ENCODE data around the gene NEGR1.

NEGR1 gene

GRCh38 chr1:71488555-71489252 is 793.6 kb downstream of the NEGR1 start:
- in situ Hi-C loops (cut with MboI; ENCODE audit: low pct_unique_long_range_greater_than_20kb, low sequenced_read_pairs, unreplicated experiment): no loop called here

GRCh38 chr1:71473331-71473730 is 809.0 kb downstream of the NEGR1 start:
- no peak for DNase-seq (ENCODE audit: low spot score)
- in situ Hi-C loops (cut with MboI; ENCODE audit: low pct_unique_long_range_greater_than_20kb, low sequenced_read_pairs, unreplicated experiment): no loop called here
- TF ChIP-seq CTCF (IDR thresholded peaks at IDR 0.05; ENCODE audit: extremely low read depth, insufficient read depth, missing control alignments): no peak

More at GRCh38 chr1:71488555-71489252, 793.6 kb downstream of the NEGR1 start:
- DNase-seq (ENCODE audit: low spot score): no peak
- TF ChIP-seq CTCF (IDR thresholded peaks at IDR 0.05; ENCODE audit: extremely low read depth, insufficient read depth, missing control alignments): no peak

GRCh38 chr1:71465093-71465492 is 817.2 kb downstream of the NEGR1 start:
- no peak for DNase-seq (ENCODE audit: low spot score)
- in situ Hi-C loops (cut with MboI; ENCODE audit: low pct_unique_long_range_greater_than_20kb, low sequenced_read_pairs, unreplicated experiment): no loop called here
- TF ChIP-seq CTCF (IDR thresholded peaks at IDR 0.05; ENCODE audit: extremely low read depth, insufficient read depth, missing control alignments): no peak

GRCh38 chr1:71464016-71464415 is 818.3 kb downstream of the NEGR1 start:
- TF ChIP-seq CTCF (IDR thresholded peaks at IDR 0.05; ENCODE audit: extremely low read depth, insufficient read depth, missing control alignments): no peak
- in situ Hi-C loops (cut with MboI; ENCODE audit: low pct_unique_long_range_greater_than_20kb, low sequenced_read_pairs, unreplicated experiment): no loop called here
- DNase-seq (ENCODE audit: low spot score): no peak

- in situ Hi-C loops (cut with MboI; ENCODE audit: low pct_unique_long_range_greater_than_20kb, low sequenced_read_pairs, unreplicated experiment): no loop called here
- DNase-seq (ENCODE audit: low spot score): no peak
Observed at GRCh38 chr1:71463144-71463543, 819.2 kb downstream of the NEGR1 start.

GRCh38 chr1:71462247-71462646 is 820.1 kb downstream of the NEGR1 start:
- TF ChIP-seq CTCF (IDR thresholded peaks at IDR 0.05; ENCODE audit: extremely low read depth, insufficient read depth, missing control alignments): no peak
- in situ Hi-C loops (cut with MboI; ENCODE audit: low pct_unique_long_range_greater_than_20kb, low sequenced_read_pairs, unreplicated experiment): no loop called here
- DNase-seq (ENCODE audit: low spot score): no peak

More at GRCh38 chr1:71463144-71463543, 819.2 kb downstream of the NEGR1 start:
- TF ChIP-seq CTCF (IDR thresholded peaks at IDR 0.05; ENCODE audit: extremely low read depth, insufficient read depth, missing control alignments): no peak

Measured in GM13977 (cell line).